ENCODE results near the gene KAT6B.

- TF ChIP-seq EZH2 (IDR thresholded peaks at IDR 0.05; ENCODE audit: insufficient read depth, poor library complexity, severe bottlenecking) (no peak), EZH2phosphoT487 (IDR thresholded peaks at IDR 0.05; ENCODE audit: insufficient read depth, low read depth) (no peak)
Measured at GRCh38 chr10:75015442-75015841, 189.0 kb downstream of the KAT6B start.
